Measurements from ENCODE around the gene NRTN. TPM values are rescaled to one million over a fixed set of nuclear protein-coding genes. Genes with fewer than 3 reads are reported as not detected.
"Not testable (repeated sequence)": the region's sequence is repeated elsewhere in the genome, so short reads cannot be mapped to it uniquely, and the experiment has no call there.

Gene NRTN
- total RNA-seq, 1 donor from 2014 or later: 0.25 TPM

DNA sequence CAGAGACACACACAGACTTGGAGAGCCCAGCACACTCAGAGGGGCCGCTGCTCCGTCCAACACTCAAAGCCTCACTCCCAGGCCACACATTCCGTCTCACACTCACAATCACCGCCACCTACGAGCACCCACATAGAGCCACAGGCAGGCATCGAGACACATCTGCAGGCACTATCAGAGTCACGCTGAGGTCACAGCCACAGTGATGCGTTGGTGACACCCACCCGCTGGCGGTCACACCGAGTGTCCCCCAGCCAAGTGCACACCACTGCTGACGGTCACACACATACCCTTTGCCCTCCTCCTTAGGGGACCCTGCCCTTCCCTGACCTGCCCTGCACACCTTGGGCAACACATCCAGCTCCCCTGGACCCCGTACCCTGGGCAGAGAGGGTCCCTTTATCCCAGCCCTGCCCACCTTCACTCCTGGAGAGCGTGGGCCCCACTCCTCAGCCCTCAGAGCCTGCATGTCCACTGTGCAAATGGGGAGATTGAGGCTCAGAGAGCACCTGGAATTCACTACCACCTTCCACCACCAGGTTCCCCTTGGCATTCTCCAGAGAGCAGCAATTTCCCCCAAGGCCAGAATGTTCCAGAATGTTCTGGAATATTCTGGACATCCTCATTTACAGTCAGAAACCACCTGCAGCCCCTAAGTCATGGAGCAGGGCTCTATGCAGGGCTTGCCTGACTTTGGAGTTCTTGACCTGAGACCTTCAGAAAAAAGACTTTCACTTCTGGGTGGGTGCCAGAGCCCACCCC, 60.0 kb downstream of the NRTN start:
- intact Hi-C loops (cut with micrococcal nuclease): no loop called here

DNA sequence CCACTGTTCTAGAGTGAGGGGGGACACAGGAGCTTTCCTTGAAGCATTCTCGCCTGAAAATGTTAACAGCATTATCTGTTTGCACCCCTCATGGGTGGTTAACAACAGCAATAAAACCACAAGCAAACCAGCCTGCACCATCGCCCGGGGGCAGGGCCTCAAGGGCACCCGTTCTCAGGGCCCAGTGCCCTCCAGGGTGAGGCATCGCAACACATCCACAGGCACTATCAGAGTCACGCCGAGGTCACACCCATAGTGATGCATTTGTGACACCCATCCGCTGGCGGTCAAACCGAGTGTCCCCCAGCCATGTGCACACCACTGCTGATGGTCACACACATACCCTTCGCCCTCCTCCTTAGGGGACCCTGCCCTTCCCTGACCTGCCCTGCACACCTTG, 60.9 kb downstream of the NRTN start:
- intact Hi-C loops (cut with micrococcal nuclease): no loop called here

DNA sequence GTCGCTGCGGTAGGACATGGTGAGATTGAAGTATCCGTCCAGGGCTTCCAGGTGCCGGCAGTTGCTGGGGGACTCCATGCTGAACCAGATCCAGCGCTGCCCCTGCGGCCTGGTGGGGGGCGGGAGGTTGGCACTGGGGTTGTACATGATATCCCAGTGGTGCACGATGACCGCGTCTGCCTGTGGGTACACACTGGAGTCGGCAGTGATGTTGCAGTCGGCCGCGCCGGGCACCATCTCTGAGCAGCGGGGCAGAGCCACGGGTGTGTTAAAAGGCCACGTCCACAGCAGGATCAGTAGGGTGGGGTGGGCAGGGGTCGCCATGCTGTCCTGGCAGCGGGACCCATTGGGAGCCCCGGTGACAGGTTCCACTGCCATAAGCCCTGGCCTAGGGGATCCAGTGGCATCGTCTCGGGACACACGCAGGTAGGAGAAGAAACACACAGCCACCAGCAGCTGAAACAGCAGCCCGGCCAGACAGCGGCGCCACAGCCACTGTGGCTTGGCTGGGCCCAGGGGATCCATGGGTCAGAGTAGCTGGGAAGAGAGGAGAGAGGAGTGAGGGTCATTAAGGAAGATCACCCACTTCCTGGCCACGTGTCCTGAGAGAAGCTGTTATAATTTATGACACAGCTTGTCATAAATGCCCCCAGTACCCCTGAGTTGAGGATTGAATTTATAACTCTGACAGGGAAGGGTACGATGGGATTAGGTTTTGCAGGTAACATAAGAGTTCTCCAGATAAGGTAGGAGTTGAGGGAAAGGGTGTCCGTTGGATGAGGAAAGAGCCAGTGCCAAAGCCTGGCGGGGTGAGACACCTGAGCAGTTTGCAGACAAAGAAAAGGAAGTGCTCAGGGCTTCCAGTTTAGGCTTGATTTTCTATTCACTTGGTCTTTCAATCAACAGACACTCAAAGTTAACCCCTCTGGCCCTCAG, 62.6 kb downstream of the NRTN start:
- intact Hi-C loops (cut with micrococcal nuclease): no loop called here

GRCh38 chr19:5870986-5871394, 66.1 kb downstream of the NRTN start:
- intact Hi-C loops (cut with micrococcal nuclease): no loop called here

DNA sequence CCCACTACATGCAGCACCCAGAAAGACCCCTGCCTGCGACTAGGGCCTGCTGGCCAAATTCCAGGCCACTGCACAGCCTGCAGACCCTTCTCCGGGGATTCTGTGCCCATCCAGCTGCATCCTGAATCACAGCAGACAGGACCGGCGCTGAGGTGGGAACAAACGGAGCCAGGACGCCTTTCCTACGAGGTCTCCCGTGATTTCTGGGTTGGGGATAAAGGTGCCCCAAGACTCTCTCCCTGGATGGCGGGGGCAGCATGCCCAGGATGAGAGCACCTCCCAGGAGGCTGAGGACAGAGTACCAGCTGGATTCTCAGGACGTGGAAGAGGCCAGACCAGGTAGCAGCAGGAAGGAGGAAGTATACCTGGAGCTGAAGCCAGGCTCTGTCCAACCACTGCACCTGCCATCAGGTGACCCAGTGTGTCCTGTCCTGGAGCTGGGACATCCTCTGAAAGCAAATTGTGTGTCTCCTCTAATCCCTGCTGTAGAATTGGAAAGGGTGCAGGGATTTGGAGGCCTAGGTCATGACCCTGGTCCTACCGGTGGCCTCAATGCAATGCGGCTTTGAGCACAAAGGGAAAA, 68.8 kb downstream of the NRTN start:
- intact Hi-C loops (cut with micrococcal nuclease): no loop called here

DNA sequence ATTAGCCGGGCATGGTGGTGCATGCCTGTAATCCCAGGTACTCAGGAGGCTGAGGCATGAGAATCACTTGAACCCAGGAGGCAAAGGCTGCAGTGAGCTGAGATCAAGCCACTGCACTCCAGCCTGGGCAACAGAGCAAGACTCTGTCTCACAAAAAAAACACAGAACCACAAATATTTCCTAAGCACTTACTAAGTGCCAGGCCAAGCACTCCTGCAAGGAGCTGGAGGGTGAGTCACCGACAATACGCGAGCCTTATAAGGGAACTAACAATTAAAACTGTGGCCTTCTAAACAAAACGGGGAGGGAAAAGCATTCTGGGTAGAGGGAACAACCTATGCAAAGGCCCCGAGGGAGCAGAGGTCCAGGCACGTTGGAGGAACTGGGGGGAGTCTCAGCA, 69.6 kb downstream of the NRTN start:
- intact Hi-C loops (cut with micrococcal nuclease): not testable (repeated sequence)

DNA sequence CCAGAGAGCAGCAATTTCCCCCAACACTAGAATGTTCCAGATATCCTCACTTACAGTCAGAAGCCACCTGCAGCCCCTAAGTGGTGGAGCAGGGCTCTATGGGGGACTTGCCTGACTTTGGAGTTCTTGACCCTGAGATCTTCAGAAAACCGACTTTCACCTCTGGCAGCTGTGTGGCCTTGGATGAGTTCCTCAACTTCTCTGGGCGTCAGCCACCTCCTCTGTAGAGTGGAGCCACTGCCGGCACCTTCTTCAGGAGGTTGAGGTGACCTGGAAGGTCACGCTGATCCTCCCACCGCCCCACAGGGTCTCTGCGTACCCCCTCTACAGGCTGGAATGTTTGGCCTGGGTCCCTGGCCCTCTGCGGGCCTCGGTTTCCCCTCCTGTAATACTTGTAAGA, 72.6 kb downstream of the NRTN start:
- intact Hi-C loops (cut with micrococcal nuclease): no loop called here

DNA sequence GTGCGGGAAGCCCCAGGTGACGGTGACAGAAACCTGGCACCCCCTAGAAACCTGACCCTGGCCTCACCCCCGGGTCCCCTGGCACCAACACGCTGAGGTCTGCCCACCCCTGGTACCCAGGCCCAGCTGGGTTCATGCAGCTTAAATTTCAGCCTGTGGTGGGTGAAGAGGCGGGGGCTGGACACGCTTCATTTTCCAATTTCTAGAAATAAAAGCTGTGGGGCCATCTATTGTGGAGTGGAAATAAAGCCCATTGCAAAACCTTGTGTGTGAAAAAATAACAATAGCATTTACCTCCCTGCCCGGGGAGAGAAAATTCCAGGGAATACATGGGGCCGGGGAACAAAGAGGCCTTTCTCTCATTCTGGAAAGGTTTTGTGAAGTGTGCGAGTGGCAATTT, 73.0 kb downstream of the NRTN start:
- intact Hi-C loops (cut with micrococcal nuclease): no loop called here

Other genes with a start within 250 kb of the NRTN start
- 0.23 and 0.39 TPM in 2 replicates for gene TINCR, start 237.1 kb upstream of the NRTN start, total RNA-seq
- 105 and 108 TPM in 2 replicates for gene SAFB2, start 182.3 kb upstream of the NRTN start, total RNA-seq
- gene SAFB, start 182.0 kb upstream of the NRTN start, total RNA-seq: 128 TPM in 2 replicates
- 42.5 and 45.4 TPM in 2 replicates for gene MICOS13, start 124.6 kb upstream of the NRTN start, total RNA-seq
- 1.1 and 1.5 TPM in 2 replicates for gene HSD11B1L, start 124.0 kb upstream of the NRTN start, total RNA-seq
- 841 and 846 TPM in 2 replicates for gene RPL36, start 114.8 kb upstream of the NRTN start, total RNA-seq
- 80.4 and 82.7 TPM in 2 replicates for gene LONP1, start 84.9 kb upstream of the NRTN start, total RNA-seq
- gene CATSPERD, start 84.4 kb upstream of the NRTN start, total RNA-seq: not detected in 2 replicates
- gene PRR22, start 20.3 kb upstream of the NRTN start, total RNA-seq: 4.5 TPM in 2 replicates
- 54.6 and 56.1 TPM in 2 replicates for gene DUS3L, start 13.9 kb upstream of the NRTN start, total RNA-seq
- gene FUT6, start 34.6 kb downstream of the NRTN start, total RNA-seq: not detected in 2 replicates
- not detected in 2 replicates for gene FUT3, start 46.4 kb downstream of the NRTN start, total RNA-seq
- gene FUT5, start 65.5 kb downstream of the NRTN start, total RNA-seq: not detected in 2 replicates
- gene NDUFA11, start 98.7 kb downstream of the NRTN start, total RNA-seq: 237 and 250 TPM in 2 replicates
- gene VMAC, start 99.8 kb downstream of the NRTN start, total RNA-seq: 7.7 and 8.0 TPM in 2 replicates
- gene CAPS, start 109.2 kb downstream of the NRTN start, total RNA-seq: 10.6 and 12.9 TPM in 2 replicates
- gene RANBP3, start 173.1 kb downstream of the NRTN start, total RNA-seq: 91.8 and 95.5 TPM in 2 replicates

Measured in T-helper 2 cell treated with Interferon-gamma antibody and Interleukin-4, amounts not matched to agents 100 ng/mL and 5 ng/mL, for 36 hours (primary cell).